Ishikawa (cell line): ENCODE data around the gene GLCCI1.

Experiments
- CEBPB ChIP-seq: IDR thresholded peaks from 2 replicates; pipeline ENCODE4 v1.6.1; 2012
- CREB1 ChIP-seq: IDR thresholded peaks from 2 replicates; pipeline ENCODE4 v1.6.1; 2012; ENCODE audit warnings: low read depth
- EP300 ChIP-seq: IDR thresholded peaks from 2 replicates; pipeline ENCODE4 v1.6.1; 2012; ENCODE audit warnings: borderline replicate concordance
- MAX ChIP-seq: IDR thresholded peaks from 2 replicates; pipeline ENCODE4 v1.6.1; 2012
- NFIC ChIP-seq: IDR thresholded peaks from 2 replicates; pipeline ENCODE4 v1.6.1; 2012
- REST ChIP-seq: IDR thresholded peaks from 2 replicates; pipeline ENCODE4 v1.6.1; 2012; ENCODE audit warnings: low read depth, mild to moderate bottlenecking
- USF1 ChIP-seq: IDR thresholded peaks from 2 replicates; pipeline ENCODE4 v1.6.1; 2012
- YY1 ChIP-seq: IDR thresholded peaks from 2 replicates; pipeline ENCODE4 v1.6.1; 2012; ENCODE audit warnings: low read depth

- TF ChIP-seq CEBPB = no peak
- TF ChIP-seq CREB1 = no peak
- no peak for TF ChIP-seq REST
- TF ChIP-seq NFIC = no peak
- TF ChIP-seq YY1 = no peak
- no peak for TF ChIP-seq MAX
- TF ChIP-seq USF1 = no peak
- TF ChIP-seq EP300 = no peak
Measured at GRCh38 chr7:8103282-8103681, 134.7 kb downstream of the GLCCI1 start.
